Activated naive CD8-positive, alpha-beta T cell treated with anti-CD3 and anti-CD28 coated beads, Interleukin-2, amount 50 U/mL, for 24 hours (primary cell): ENCODE results near the gene STK4.

Experiments
- ATAC-seq: fragments of 150-1000 bp; cut with Tn5 transposase; one replicate; pipeline ENCODE4 v1.10.0; 2021
- DNase-seq: peaks from one replicate; pipeline ENCODE4 v3.0.0; 2021
- H3K27ac Mint-ChIP-seq: one replicate; pipeline ENCODE4 v1.8.0; 2021; ENCODE audit warnings: mild to moderate bottlenecking, mixed read lengths
- H3K27me3 Mint-ChIP-seq: one replicate; pipeline ENCODE4 v1.8.0; 2021; ENCODE audit warnings: mixed read lengths
- H3K36me3 Mint-ChIP-seq: one replicate; pipeline ENCODE4 v1.8.0; 2021; ENCODE audit warnings: low read depth, mixed read lengths
- H3K4me1 Mint-ChIP-seq: one replicate; pipeline ENCODE4 v1.8.0; 2021; ENCODE audit warnings: mixed read lengths
- H3K4me3 Mint-ChIP-seq: one replicate; pipeline ENCODE4 v1.8.0; 2021; ENCODE audit warnings: mild to moderate bottlenecking, moderate library complexity, mixed read lengths
- H3K9me3 Mint-ChIP-seq: one replicate; pipeline ENCODE4 v1.8.0; 2021; ENCODE audit warnings: mixed read lengths

The STK4 gene

DNA sequence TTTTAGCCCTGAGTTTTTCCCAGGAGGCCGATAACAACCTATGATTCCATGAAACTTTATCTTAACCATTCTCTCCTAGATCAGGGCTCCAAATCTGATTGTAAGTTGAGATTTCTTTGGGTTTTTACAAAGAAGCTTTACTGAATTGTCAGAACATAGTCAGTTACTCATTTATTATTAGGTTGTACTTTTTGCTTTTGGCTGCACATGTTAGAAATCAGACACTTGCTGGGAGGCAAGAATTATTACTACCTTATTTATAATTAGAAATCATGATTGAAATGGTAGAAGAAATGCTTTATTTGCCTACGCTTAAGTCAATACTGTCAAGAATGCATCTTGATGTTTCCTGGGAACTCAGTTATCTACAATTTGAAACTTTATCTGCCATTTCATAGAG, 71.3 kb downstream of the STK4 start:
- no peaks in the 10 kb centered on the region for H3K9me3 Mint-ChIP-seq
- no peaks in the 10 kb centered on the region for H3K27me3 Mint-ChIP-seq
- DNase-seq = no peak
- H3K4me1 Mint-ChIP-seq = peaks cover 90% of the 10 kb centered on the region
- no peak overlapping the region for H3K4me3 Mint-ChIP-seq
- peak overlapping the region; percentile 90 for H3K27ac Mint-ChIP-seq
- ATAC-seq = no peak
- peaks cover 57% of the 10 kb centered on the region for H3K36me3 Mint-ChIP-seq

- Mint-ChIP-seq H3K36me3 (peaks cover 60% of the 10 kb centered on the region), H3K4me3 (no peak overlapping the region), H3K4me1 (peaks cover 89% of the 10 kb centered on the region), H3K27me3 (no peaks in the 10 kb centered on the region), H3K27ac (peak overlapping the region; percentile 90), H3K9me3 (no peaks in the 10 kb centered on the region)
- DNase-seq (no peak), ATAC-seq (no peak)
Measured at GRCh38 chr20:45038745-45039474, 72.6 kb downstream of the STK4 start.

DNA sequence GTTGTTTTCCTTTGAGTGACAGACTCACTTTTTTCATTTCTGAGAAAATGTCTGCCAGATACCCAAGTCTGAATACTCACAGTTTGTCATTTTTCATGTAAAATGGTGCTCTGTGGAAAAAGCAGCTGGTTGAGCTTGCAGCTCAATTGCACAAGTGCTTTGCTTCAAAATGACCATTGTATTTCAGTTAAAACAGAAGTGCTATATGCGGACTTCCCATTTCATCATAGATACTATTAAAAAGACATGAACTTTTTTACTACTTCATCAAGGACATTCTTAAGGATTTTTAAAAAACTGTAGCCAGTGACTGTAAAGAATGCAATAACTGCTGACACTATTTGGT, 73.1 kb downstream of the STK4 start:
- Mint-ChIP-seq H3K36me3 (peaks cover 65% of the 10 kb centered on the region), H3K9me3 (no peaks in the 10 kb centered on the region), H3K4me1 (peaks cover 91% of the 10 kb centered on the region), H3K4me3 (no peak overlapping the region), H3K27me3 (no peaks in the 10 kb centered on the region), H3K27ac (peak overlapping the region; percentile 90)
- DNase-seq (no peak), ATAC-seq (no peak)

GRCh38 chr20:45041464-45042337, 75.4 kb downstream of the STK4 start:
- no peaks in the 10 kb centered on the region for H3K27me3 Mint-ChIP-seq
- H3K4me1 Mint-ChIP-seq = peaks cover 78% of the 10 kb centered on the region
- no peak overlapping the region for H3K4me3 Mint-ChIP-seq
- no peaks in the 10 kb centered on the region for H3K9me3 Mint-ChIP-seq
- H3K27ac Mint-ChIP-seq = peak overlapping the region; percentile 90
- DNase-seq (no peak), ATAC-seq (peak; percentile 50)
- H3K36me3 Mint-ChIP-seq = peaks cover 56% of the 10 kb centered on the region

GRCh38 chr20:45042978-45043377, 76.7 kb downstream of the STK4 start:
- peak overlapping the region; percentile 31 for H3K27ac Mint-ChIP-seq
- peaks cover 77% of the 10 kb centered on the region for H3K4me1 Mint-ChIP-seq
- no peaks in the 10 kb centered on the region for H3K9me3 Mint-ChIP-seq
- no peak overlapping the region for H3K4me3 Mint-ChIP-seq
- DNase-seq = no peak
- no peaks in the 10 kb centered on the region for H3K27me3 Mint-ChIP-seq
- no peak for ATAC-seq
- peaks cover 55% of the 10 kb centered on the region for H3K36me3 Mint-ChIP-seq

DNA sequence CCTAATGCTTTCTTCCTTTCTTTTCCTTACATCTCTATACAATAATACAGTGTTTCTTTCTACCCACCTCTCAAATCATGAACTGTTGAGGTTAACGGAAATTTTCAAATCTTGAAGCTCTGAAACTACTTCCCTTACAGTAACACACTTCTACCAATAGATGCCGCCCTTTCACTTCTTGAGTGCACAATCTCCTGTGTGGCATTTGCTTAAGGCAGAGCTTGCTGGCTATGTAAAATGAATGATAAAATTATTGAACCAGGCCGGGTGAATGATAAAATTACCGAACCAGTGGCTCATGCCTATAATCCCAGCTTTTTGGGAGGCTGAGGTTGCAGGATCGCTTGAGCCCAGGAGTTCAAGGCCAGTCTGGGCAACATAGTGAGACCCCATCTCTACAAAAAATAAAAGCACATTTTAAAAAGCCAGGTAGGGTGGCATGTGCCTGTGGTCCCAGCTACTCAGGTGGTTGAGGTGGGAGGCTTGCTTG, 77.8 kb downstream of the STK4 start:
- Mint-ChIP-seq H3K4me3 (no peak overlapping the region), H3K27ac (peak overlapping the region; percentile 52), H3K27me3 (no peaks in the 10 kb centered on the region), H3K36me3 (peaks cover 63% of the 10 kb centered on the region), H3K9me3 (no peaks in the 10 kb centered on the region), H3K4me1 (peaks cover 79% of the 10 kb centered on the region)
- DNase-seq (no peak), ATAC-seq (peak; percentile 65)

DNA sequence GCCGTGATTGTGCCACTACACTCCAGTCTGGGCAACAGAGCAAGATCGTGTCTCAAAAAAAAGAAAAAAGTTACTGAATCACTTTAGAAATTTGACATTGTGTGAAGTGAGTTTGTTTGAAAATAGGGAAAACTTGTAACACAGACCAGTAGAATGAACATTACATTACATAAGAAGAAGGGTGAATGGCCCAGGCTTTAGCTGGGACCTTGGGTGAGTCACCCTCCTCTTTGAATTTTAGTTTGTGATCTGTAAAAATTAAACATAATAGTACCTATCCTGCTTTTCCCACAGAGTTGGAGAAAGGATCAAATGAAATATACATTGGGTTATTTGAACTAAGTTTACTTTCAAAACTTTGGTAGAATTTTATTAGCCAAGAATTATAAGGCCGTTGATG, 78.3 kb downstream of the STK4 start:
- ATAC-seq = no peak
- Mint-ChIP-seq H3K27ac (no peak overlapping the region), H3K4me3 (no peak overlapping the region), H3K4me1 (peaks cover 79% of the 10 kb centered on the region), H3K27me3 (no peaks in the 10 kb centered on the region), H3K36me3 (peaks cover 60% of the 10 kb centered on the region), H3K9me3 (no peaks in the 10 kb centered on the region)
- no peak for DNase-seq

DNA sequence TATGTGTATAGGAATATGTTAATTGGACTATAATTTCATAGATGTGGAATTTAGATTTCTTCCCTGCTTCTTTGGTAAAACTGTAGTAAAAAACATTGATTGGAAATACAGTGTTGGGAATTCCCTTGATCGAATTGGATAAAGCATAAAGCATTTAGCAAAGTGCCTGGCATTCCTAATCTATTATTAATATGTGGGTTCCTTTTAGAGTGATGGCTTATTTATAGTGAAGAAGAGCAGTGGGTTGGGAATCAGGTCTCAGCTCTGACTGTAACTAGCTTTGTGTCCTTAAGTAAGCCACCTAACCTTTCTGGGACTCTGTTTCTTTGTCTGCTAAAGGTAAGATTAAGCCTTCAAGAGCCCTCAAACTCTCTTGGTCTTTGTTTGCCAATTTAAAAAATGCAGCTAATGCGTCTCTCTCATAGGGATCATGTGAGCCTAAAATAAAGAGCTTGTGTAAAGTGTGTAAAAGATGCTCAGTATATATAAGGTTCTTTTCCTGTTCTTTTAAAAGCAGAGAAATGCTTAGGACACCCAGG, 81.3 kb downstream of the STK4 start:
- DNase-seq (no peak), ATAC-seq (no peak)
- H3K9me3 Mint-ChIP-seq = no peaks in the 10 kb centered on the region
- H3K4me3 Mint-ChIP-seq = no peak overlapping the region
- H3K4me1 Mint-ChIP-seq = peaks cover 73% of the 10 kb centered on the region
- H3K27me3 Mint-ChIP-seq = no peaks in the 10 kb centered on the region
- peaks cover 53% of the 10 kb centered on the region for H3K36me3 Mint-ChIP-seq
- H3K27ac Mint-ChIP-seq = no peak overlapping the region

GRCh38 chr20:45049438-45049837, 83.1 kb downstream of the STK4 start:
- peaks cover 51% of the 10 kb centered on the region for H3K36me3 Mint-ChIP-seq
- peak overlapping the region; percentile 30 for H3K4me3 Mint-ChIP-seq
- H3K27ac Mint-ChIP-seq = peak overlapping the region; percentile 85
- H3K9me3 Mint-ChIP-seq = no peaks in the 10 kb centered on the region
- ATAC-seq (no peak), DNase-seq (no peak)
- H3K27me3 Mint-ChIP-seq = no peaks in the 10 kb centered on the region
- H3K4me1 Mint-ChIP-seq = peaks cover 75% of the 10 kb centered on the region

- ATAC-seq (peak; percentile 78), DNase-seq (peak; percentile 33)
- Mint-ChIP-seq H3K9me3 (no peaks in the 10 kb centered on the region), H3K4me3 (peak overlapping the region; percentile 30), H3K4me1 (peaks cover 78% of the 10 kb centered on the region), H3K27ac (peak overlapping the region; percentile 85), H3K36me3 (peaks cover 53% of the 10 kb centered on the region), H3K27me3 (no peaks in the 10 kb centered on the region)
Measured at GRCh38 chr20:45049904-45050471, 83.7 kb downstream of the STK4 start.

GRCh38 chr20:45051204-45052060, 85.1 kb downstream of the STK4 start:
- peaks cover 61% of the 10 kb centered on the region for H3K36me3 Mint-ChIP-seq
- no peaks in the 10 kb centered on the region for H3K9me3 Mint-ChIP-seq
- ATAC-seq (no peak), DNase-seq (no peak)
- H3K4me1 Mint-ChIP-seq = peaks cover 86% of the 10 kb centered on the region
- H3K27me3 Mint-ChIP-seq = no peaks in the 10 kb centered on the region
- H3K27ac Mint-ChIP-seq = peak overlapping the region; percentile 83
- peak overlapping the region; percentile 12 for H3K4me3 Mint-ChIP-seq

DNA sequence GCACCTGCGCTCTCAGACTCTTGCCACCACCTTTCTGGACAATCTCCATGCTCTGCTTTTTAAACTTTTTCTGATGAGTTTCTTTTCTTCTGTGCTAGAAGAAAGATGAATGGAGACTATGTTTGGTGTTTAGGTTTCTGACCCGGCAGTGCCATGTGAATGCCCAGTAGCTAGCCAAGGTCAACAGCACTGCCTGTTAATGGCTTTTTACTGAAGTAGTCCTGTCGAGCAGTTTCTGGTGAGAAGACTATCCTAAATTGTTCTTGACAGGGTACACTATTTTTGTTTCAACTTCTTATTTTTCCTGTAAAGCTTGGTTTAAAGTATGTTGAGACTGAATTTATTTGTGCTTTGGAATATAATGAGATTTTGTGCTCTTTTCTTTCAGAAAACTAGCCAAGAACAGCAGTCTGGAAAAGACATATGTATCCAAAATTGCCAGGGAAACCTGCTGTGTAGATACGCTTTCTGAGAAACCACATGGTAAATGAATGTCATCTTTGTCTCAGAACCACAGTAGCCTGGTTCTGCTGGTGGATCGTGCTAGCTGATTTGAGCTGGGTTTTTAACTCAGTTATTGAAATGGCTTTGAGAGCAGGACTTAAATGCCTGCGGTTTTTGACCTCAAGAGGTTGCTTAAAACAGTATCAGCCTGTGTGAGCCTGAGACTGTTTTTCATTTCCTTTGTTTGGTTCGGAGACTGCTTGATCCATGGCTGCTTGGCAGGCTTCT, 86.6 kb downstream of the STK4 start:
- peak overlapping the region; percentile 84 for H3K27ac Mint-ChIP-seq
- H3K9me3 Mint-ChIP-seq = no peaks in the 10 kb centered on the region
- ATAC-seq (peak; percentile 61), DNase-seq (no peak)
- H3K27me3 Mint-ChIP-seq = no peaks in the 10 kb centered on the region
- peaks cover 84% of the 10 kb centered on the region for H3K4me1 Mint-ChIP-seq
- peaks cover 61% of the 10 kb centered on the region for H3K36me3 Mint-ChIP-seq
- H3K4me3 Mint-ChIP-seq = peak overlapping the region; percentile 53
